ENCODE data around the gene FSTL4. TPM values are rescaled to one million over a fixed set of nuclear protein-coding genes. Genes with fewer than 3 reads are reported as not detected.
A peak's percentile ranks its signal among the peaks of the same experiment; 100 is the strongest.

FSTL4 gene
- total RNA-seq, 2 donors from 2014 or later, result 4.4 to 5.5 TPM

GRCh38 chr5:133384903-133385302 lies 227.4 kb downstream of the FSTL4 start:
- DNase-seq, result peak; percentile 18
- H3K9me3 ChIP-seq (ENCODE audit: control insufficient read depth, low read length), result no peaks in the 10 kb centered on the region
- WGBS, 2 experiments (ENCODE audit: insufficient coverage in 1 of 2, insufficient read length in 1 of 2), result 93 to 100% methylated on average over 4 to 9 of the region's 9 CpGs
- H3K27me3 Mint-ChIP-seq (ENCODE audit: insufficient read depth), result no peaks in the 10 kb centered on the region
- no peak overlapping the region for H3K4me3 ChIP-seq (ENCODE audit: low read length)
- no peaks in the 10 kb centered on the region for H3K4me1 ChIP-seq (ENCODE audit: control insufficient read depth, insufficient read depth, low read length)
- no peak overlapping the region for H3K27ac ChIP-seq (ENCODE audit: low read depth, low read length)
- no peaks in the 10 kb centered on the region for H3K36me3 Mint-ChIP-seq (ENCODE audit: low read depth)
- H3K9ac ChIP-seq (ENCODE audit: extremely low read depth, low read length, poor library complexity, severe bottlenecking), result no peak overlapping the region
- H3K4me3 Mint-ChIP-seq, result no peak overlapping the region
- no peaks in the 10 kb centered on the region for H3K27me3 ChIP-seq (ENCODE audit: control insufficient read depth, insufficient read depth, low read length, poor library complexity, severe bottlenecking)
- peaks cover 6% of the 10 kb centered on the region for H3K4me1 Mint-ChIP-seq
- H3K9me3 Mint-ChIP-seq, result no peaks in the 10 kb centered on the region
- no peaks in the 10 kb centered on the region for H3K36me3 ChIP-seq (ENCODE audit: control insufficient read depth, insufficient read depth, low read length)
- TF ChIP-seq CTCF (conservative IDR thresholded peaks at IDR 0.05), result no peak
- no peak overlapping the region for H3K27ac Mint-ChIP-seq

- H3K4me1 ChIP-seq (ENCODE audit: control insufficient read depth, insufficient read depth, low read length), result no peaks in the 10 kb centered on the region
- TF ChIP-seq CTCF (conservative IDR thresholded peaks at IDR 0.05), result no peak
- H3K27ac ChIP-seq (ENCODE audit: low read depth, low read length), result no peak overlapping the region
- Mint-ChIP-seq H3K27ac (no peak overlapping the region), H3K4me1 (peaks cover 6% of the 10 kb centered on the region), H3K4me3 (no peak overlapping the region), H3K36me3 (ENCODE audit: low read depth) (no peaks in the 10 kb centered on the region), H3K9me3 (peaks cover 2% of the 10 kb centered on the region), H3K27me3 (ENCODE audit: insufficient read depth) (no peaks in the 10 kb centered on the region)
- H3K9me3 ChIP-seq (ENCODE audit: control insufficient read depth, low read length), result no peaks in the 10 kb centered on the region
- no peaks in the 10 kb centered on the region for H3K27me3 ChIP-seq (ENCODE audit: control insufficient read depth, insufficient read depth, low read length, poor library complexity, severe bottlenecking)
- H3K4me3 ChIP-seq (ENCODE audit: low read length), result no peak overlapping the region
- H3K36me3 ChIP-seq (ENCODE audit: control insufficient read depth, insufficient read depth, low read length), result no peaks in the 10 kb centered on the region
- WGBS, 2 experiments (ENCODE audit: insufficient coverage in 1 of 2, insufficient read length in 1 of 2), result 93 to 94% methylated on average over 9 to 12 of the region's 12 CpGs
- no peak overlapping the region for H3K9ac ChIP-seq (ENCODE audit: extremely low read depth, low read length, poor library complexity, severe bottlenecking)
- peak; percentile 41 for DNase-seq
These were observed 228.1 kb downstream of the FSTL4 start for GRCh38 chr5:133384120-133384855.

GRCh38 chr5:133383580-133383939 lies 228.8 kb downstream of the FSTL4 start:
- Mint-ChIP-seq H3K4me3 (no peak overlapping the region), H3K4me1 (peaks cover 6% of the 10 kb centered on the region), H3K27me3 (ENCODE audit: insufficient read depth) (no peaks in the 10 kb centered on the region), H3K36me3 (ENCODE audit: low read depth) (no peaks in the 10 kb centered on the region), H3K27ac (no peak overlapping the region), H3K9me3 (peaks cover 6% of the 10 kb centered on the region)
- peak; percentile 58 for DNase-seq
- WGBS, 2 experiments (ENCODE audit: insufficient coverage in 1 of 2, insufficient read length in 1 of 2), result 61 to 70% methylated on average over 6 to 9 of the region's 9 CpGs
- Histone ChIP-seq H3K9me3 (ENCODE audit: control insufficient read depth, low read length) (peaks cover 1% of the 10 kb centered on the region), H3K27ac (ENCODE audit: low read depth, low read length) (no peak overlapping the region), H3K4me1 (ENCODE audit: control insufficient read depth, insufficient read depth, low read length) (no peaks in the 10 kb centered on the region), H3K9ac (ENCODE audit: extremely low read depth, low read length, poor library complexity, severe bottlenecking) (no peak overlapping the region), H3K27me3 (ENCODE audit: control insufficient read depth, insufficient read depth, low read length, poor library complexity, severe bottlenecking) (no peaks in the 10 kb centered on the region), H3K36me3 (ENCODE audit: control insufficient read depth, insufficient read depth, low read length) (no peaks in the 10 kb centered on the region), H3K4me3 (ENCODE audit: low read length) (no peak overlapping the region)
- no peak for TF ChIP-seq CTCF (conservative IDR thresholded peaks at IDR 0.05)
